Cortex of kidney (tissue), 1 donor: ENCODE measurements around the gene FGF12.

ENCODE experiments used
- DNase-seq: peaks from one replicate; lab custom pipeline; 2025; lab: John Stamatoyannopoulos, UW

Gene FGF12

GRCh38 chr3:192258721-192259120 lies 468.6 kb downstream of the FGF12 start:
- DNase-seq, result no peak

- DNase-seq, result no peak
These were observed 471.5 kb downstream of the FGF12 start for GRCh38 chr3:192255839-192256238.

GRCh38 chr3:192253138-192253887 lies 474.0 kb downstream of the FGF12 start:
- no peak for DNase-seq

- no peak for DNase-seq
These were observed 477.8 kb downstream of the FGF12 start for GRCh38 chr3:192249516-192249915.

GRCh38 chr3:192246847-192247559 lies 480.3 kb downstream of the FGF12 start:
- DNase-seq, result no peak

GRCh38 chr3:192244591-192244990 lies 482.8 kb downstream of the FGF12 start:
- no peak for DNase-seq

GRCh38 chr3:192239956-192240355 lies 487.4 kb downstream of the FGF12 start:
- DNase-seq, result no peak

- DNase-seq, result no peak
These were observed 489.2 kb downstream of the FGF12 start for GRCh38 chr3:192237992-192238608.

GRCh38 chr3:192229866-192230265 lies 497.5 kb downstream of the FGF12 start:
- no peak for DNase-seq

- DNase-seq, result no peak
These were observed 502.6 kb downstream of the FGF12 start for GRCh38 chr3:192224634-192225155.

- DNase-seq, result no peak
These were observed 503.5 kb downstream of the FGF12 start for GRCh38 chr3:192223815-192224214.

- DNase-seq, result no peak
These were observed 506.4 kb downstream of the FGF12 start for GRCh38 chr3:192220915-192221314.

- DNase-seq, result no peak
These were observed 507.4 kb downstream of the FGF12 start for GRCh38 chr3:192219926-192220325.

GRCh38 chr3:192216067-192216466 lies 511.3 kb downstream of the FGF12 start:
- DNase-seq, result no peak

- DNase-seq, result no peak
These were observed 514.4 kb downstream of the FGF12 start for GRCh38 chr3:192212979-192213378.

GRCh38 chr3:192212335-192212734 lies 515.0 kb downstream of the FGF12 start:
- no peak for DNase-seq

GRCh38 chr3:192207651-192208050 lies 519.7 kb downstream of the FGF12 start:
- no peak for DNase-seq

- DNase-seq, result no peak
These were observed 520.1 kb downstream of the FGF12 start for GRCh38 chr3:192207239-192207638.

GRCh38 chr3:192194085-192194484 lies 533.3 kb downstream of the FGF12 start:
- no peak for DNase-seq

GRCh38 chr3:192188218-192188835 lies 539.0 kb downstream of the FGF12 start:
- no peak for DNase-seq

GRCh38 chr3:192187485-192188051 lies 539.8 kb downstream of the FGF12 start:
- no peak for DNase-seq

GRCh38 chr3:192186498-192186897 lies 540.8 kb downstream of the FGF12 start:
- DNase-seq, result no peak
